Measurements from ENCODE around the gene GTPBP10. TPM values are rescaled to one million over a fixed set of nuclear protein-coding genes. Genes with fewer than 3 reads are reported as not detected.

The GTPBP10 gene
- total RNA-seq, 1 experiment from 2014 or later: 23.3 TPM

DNA sequence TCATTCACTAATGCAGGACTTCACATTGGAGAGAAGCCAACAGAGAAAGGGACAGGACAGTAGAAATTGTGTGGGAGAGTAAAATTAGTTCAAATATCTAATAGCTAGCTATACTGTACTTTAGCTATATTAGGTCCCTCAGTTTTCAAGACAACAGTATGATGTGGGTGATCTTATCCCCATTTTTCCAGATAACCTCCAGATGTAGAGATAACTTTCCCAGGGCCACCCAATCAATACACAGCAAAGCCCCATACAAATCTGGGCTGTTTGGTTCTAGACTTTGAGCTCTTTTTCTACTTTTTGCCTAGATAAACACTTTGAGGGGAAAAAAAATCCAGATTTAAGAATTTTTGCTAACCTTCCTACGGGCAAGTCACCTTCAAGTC, 56.3 kb downstream of the GTPBP10 start:
- Mint-ChIP-seq H3K27me3 (ENCODE audit: low read depth) (peaks cover 29% of the 10 kb centered on the region), H3K4me3 (peak overlapping the region; percentile 91 to 97), H3K27ac (peak overlapping the region in 1 of 3 experiments; percentile 92; a peak in 1 of 7 replicates), H3K36me3 (ENCODE audit: insufficient read depth in 1 of 3, low read depth in 3 of 3) (peaks cover 6 to 24% (median 22%) of the 10 kb centered on the region in 3 experiments; a peak in 6 of 7 replicates), H3K4me1 (peaks cover 5 to 11% of the 10 kb centered on the region in 2 experiments), H3K9me3 (peaks cover 6 to 8% of the 10 kb centered on the region in 2 experiments; a peak in 4 of 5 replicates)
- H3K18ac ChIP-seq (ENCODE audit: insufficient read length, low read depth, low read length): no peak overlapping the region
- no peaks in the 10 kb centered on the region for H4K20me1 ChIP-seq (ENCODE audit: control insufficient read depth, insufficient read depth, insufficient read length)
- no peak overlapping the region for H3K14ac ChIP-seq (ENCODE audit: insufficient read depth, low read length)
- no peak overlapping the region for H3K4ac ChIP-seq (ENCODE audit: low read depth, low read length)
- no peak overlapping the region for H2BK12ac ChIP-seq (ENCODE audit: insufficient read length, low read depth, low read length)
- no peaks in the 10 kb centered on the region for H3K27me3 ChIP-seq (ENCODE audit: insufficient read depth, low read length)
- H4K91ac ChIP-seq (ENCODE audit: insufficient read length, low read depth, low read length): no peak overlapping the region
- H2BK5ac ChIP-seq (ENCODE audit: insufficient read length, low read length): no peak overlapping the region
- TF ChIP-seq, protein P1, sequence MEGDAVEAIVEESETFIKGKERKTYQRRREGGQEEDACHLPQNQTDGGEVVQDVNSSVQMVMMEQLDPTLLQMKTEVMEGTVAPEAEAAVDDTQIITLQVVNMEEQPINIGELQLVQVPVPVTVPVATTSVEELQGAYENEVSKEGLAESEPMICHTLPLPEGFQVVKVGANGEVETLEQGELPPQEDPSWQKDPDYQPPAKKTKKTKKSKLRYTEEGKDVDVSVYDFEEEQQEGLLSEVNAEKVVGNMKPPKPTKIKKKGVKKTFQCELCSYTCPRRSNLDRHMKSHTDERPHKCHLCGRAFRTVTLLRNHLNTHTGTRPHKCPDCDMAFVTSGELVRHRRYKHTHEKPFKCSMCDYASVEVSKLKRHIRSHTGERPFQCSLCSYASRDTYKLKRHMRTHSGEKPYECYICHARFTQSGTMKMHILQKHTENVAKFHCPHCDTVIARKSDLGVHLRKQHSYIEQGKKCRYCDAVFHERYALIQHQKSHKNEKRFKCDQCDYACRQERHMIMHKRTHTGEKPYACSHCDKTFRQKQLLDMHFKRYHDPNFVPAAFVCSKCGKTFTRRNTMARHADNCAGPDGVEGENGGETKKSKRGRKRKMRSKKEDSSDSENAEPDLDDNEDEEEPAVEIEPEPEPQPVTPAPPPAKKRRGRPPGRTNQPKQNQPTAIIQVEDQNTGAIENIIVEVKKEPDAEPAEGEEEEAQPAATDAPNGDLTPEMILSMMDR (conservative IDR thresholded peaks at IDR 0.05): no peak
- H3K9me3 ChIP-seq (ENCODE audit: control insufficient read depth, low read depth, low read length): no peaks in the 10 kb centered on the region
- H4K8ac ChIP-seq (replicated peaks; ENCODE audit: insufficient read length, low read depth, low read length): no peak overlapping the region
- no peak overlapping the region for H3K23ac ChIP-seq (ENCODE audit: insufficient read length, low read depth, low read length)
- no peak overlapping the region for H2BK15ac ChIP-seq (ENCODE audit: low read depth, low read length)
- no peak for DNase-seq
- H3T11ph ChIP-seq (ENCODE audit: low read length): no peak overlapping the region
- no peak overlapping the region for H2BK20ac ChIP-seq (ENCODE audit: low read depth, low read length, poor library complexity, severe bottlenecking)
- no peak overlapping the region for H3K27ac ChIP-seq (ENCODE audit: insufficient read length, low read depth, low read length)
- no peak overlapping the region for H2BK120ac ChIP-seq (ENCODE audit: low read depth, low read length, poor library complexity, severe bottlenecking)
- H3K4me1 ChIP-seq (ENCODE audit: insufficient read depth, low read length): no peaks in the 10 kb centered on the region
- no peaks in the 10 kb centered on the region for H3K79me2 ChIP-seq (ENCODE audit: insufficient read depth, low read length)
- no CpG with 5 or more reads among the region's 1 CpG for WGBS (ENCODE audit: extremely low coverage, insufficient read length, low lambda C conversion rate)
- peaks cover 6% of the 10 kb centered on the region for H3K23me2 ChIP-seq (ENCODE audit: insufficient read length, low read depth, low read length, poor library complexity, severe bottlenecking)
- H2AFZ ChIP-seq (ENCODE audit: low read length): peak overlapping the region; percentile 67
- peak overlapping the region; percentile 75 for H3K4me2 ChIP-seq (ENCODE audit: insufficient read depth, insufficient read length, low read length)
- H3K56ac ChIP-seq (ENCODE audit: insufficient read length, low read depth, low read length): no peak overlapping the region
- peaks cover 7% of the 10 kb centered on the region for H3K79me1 ChIP-seq (ENCODE audit: insufficient read depth, low read depth, low read length, poor library complexity, severe bottlenecking)
- no peak overlapping the region for H4K5ac ChIP-seq (ENCODE audit: insufficient read length, low read depth, low read length)
- no peak overlapping the region for H3K9ac ChIP-seq (ENCODE audit: extremely low read depth, insufficient read length, low read length)
- H2AK5ac ChIP-seq (ENCODE audit: insufficient read length, low read length): no peak overlapping the region
